Measurements from ENCODE around the gene OSBPL7.

OSBPL7 gene, protein sequence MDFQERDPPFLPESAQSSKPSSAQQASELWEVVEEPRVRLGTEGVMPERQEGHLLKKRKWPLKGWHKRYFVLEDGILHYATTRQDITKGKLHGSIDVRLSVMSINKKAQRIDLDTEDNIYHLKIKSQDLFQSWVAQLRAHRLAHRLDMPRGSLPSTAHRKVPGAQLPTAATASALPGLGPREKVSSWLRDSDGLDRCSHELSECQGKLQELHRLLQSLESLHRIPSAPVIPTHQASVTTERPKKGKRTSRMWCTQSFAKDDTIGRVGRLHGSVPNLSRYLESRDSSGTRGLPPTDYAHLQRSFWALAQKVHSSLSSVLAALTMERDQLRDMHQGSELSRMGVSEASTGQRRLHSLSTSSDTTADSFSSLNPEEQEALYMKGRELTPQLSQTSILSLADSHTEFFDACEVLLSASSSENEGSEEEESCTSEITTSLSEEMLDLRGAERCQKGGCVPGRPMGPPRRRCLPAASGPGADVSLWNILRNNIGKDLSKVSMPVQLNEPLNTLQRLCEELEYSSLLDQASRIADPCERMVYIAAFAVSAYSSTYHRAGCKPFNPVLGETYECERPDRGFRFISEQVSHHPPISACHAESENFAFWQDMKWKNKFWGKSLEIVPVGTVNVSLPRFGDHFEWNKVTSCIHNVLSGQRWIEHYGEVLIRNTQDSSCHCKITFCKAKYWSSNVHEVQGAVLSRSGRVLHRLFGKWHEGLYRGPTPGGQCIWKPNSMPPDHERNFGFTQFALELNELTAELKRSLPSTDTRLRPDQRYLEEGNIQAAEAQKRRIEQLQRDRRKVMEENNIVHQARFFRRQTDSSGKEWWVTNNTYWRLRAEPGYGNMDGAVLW

DNA sequence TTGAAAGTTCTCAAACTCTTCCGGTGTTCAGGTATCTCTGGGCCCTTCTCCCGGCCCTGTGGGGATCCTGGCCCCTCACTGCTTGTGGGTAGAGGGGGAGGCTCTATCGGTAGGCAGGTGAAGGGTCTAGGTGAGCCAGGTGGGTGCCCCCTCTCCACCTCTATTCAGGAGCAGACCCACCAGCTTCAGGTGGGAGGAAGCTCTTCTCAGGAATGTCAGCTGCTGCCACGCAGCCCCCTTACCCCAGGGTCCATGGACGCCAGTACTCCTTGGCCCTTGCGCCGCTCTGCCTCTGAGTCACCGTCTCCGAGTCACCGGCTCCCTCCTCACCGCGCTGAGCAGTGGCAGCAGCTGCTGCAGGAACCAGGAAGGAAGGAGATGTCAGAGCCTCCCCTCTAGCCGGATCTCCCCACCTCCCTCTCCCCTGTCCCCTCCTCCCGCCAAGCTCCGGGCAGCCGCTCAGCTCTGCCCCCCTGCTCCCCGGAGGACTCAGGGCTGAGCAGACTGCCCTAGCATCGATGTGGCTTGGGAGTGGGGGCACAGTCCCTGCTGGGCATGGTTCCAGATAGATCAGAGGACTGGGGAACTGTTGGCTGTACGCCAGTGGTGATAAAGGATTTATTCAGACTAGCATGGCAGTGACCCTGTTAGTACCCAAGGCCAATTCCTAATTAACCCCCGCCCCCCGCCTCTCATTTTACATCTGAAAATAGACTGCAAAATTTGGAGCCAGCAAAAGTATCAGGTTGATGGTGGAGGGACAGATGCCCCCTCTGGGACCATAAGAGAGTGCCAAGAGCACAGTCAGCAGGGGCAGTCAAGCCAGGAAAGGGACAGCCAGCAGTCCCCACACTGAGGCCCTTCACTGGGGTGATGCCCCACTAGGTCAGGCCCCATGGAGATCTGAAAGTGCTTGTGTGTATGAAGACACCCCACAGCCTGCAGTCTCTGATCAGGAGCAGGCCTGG is at the start of gene OSBPL7:
Gene OSBPL7, minus strand, starts transcription at position 371 of the 968 bp plus-strand sequence. CDS start 1,516 bp downstream, outside the sequence.
- peak; percentile 83 for DNase-seq

DNA sequence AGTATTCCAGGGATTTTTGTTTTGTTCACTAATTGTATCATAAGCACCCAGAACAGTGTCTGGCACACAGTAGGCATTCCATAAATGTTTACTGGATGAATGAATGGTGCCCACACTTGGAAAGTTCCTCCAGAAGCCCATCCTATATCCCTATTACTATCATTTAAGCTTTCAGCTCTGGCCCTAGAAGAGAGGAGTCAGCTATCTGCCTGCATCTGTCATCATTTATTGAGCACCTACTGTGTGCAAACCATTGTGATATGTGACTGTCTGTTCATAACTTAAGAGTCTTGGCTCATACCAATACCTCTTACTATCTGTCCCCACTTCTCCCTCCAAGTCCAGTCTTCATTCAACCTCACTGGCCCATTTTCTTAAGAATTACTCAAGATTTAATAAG is 49.5 kb upstream of the OSBPL7 start:
- no peak for DNase-seq

DNA sequence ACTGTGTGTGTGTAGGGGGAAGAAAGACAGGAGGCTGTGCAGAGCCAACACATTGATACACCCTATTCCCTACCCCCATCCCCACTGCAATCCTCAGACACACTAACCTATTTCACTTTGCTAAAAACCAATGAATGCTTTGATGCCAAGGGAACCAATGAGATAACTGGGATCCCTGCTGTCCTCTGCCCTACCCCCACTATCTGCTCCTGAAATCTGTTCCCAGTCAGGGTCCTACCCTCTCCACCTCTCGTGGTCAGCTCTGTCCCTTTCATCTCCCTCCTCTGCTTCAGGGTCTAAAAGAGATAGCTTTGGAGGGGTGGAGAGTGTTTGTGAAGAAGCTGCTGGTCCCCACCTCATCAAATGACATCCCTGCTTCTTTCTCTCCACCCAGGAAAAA is 48.5 kb upstream of the OSBPL7 start:
- DNase-seq = no peak

DNA sequence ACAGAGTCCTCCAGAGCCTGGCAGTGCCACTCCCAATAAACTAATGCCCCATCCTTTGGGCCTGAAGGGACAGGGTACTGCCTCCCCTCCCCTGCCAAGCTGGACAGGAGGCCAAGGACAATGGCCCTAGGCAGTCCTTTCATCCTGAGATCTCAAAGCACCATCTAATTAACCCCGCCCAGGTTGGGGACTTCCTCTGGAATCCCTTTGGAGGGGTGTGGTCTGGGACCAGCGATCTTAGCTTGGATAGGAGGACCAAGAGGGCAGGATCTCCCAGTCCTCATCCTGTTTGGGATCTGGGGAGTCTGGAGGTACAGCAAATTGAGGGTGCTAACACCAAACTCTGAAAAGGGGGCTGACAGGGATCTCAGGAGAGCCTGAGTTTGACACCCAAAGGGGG is 47.5 kb upstream of the OSBPL7 start:
- DNase-seq = no peak

DNA sequence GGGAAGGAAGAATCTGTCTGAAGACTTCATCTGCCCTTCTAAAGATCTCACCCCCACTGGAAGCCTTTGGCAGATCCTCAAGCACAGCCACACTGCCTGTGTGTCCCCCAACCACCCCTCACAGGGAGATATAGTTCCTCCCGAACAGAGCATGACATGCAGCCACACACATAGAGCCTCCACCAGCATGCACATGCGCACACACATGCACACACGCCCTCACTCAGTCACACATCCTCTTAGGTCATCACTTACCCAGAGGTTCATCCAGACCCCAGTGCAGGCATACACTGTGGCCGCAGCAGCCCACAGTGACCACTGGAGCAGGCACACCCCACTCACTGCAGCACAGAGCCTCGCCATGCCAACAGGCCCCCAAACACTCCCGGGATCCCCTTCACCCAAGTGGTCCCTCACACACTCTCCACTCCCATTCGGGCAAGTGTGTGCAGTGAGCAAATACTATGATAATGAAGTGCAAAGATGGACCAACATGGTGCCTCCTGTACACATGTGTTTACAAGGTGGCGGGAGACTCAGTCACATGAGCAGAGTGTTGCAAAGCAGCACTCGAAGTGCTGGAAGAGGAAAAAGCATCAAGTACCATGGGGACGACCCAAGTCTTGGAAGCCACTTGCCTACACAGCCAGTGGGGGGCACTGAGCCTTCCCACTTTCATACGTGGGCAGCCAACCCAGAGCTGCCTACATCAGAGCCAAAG is 46.4 kb upstream of the OSBPL7 start:
- DNase-seq = no peak

DNA sequence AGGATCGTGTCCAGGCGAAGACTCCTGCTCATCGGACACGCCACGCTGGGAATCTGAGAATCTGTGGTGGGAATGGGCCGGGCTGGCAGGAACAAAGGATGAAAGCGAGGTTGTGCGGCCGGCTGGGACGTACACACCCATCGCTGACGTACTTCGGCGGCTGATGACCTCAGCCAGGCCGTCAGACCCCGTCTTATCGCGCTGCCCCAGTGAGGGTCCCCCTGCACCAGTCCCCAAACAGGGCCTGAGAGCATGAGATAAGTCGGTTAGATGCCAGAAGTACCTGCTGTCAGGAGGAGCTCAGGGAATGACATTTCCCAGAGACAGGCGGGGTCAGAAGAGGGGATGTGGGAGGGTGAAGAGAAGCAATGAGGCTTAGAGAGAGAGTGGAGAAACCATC is 45.3 kb upstream of the OSBPL7 start:
- DNase-seq = no peak

DNA sequence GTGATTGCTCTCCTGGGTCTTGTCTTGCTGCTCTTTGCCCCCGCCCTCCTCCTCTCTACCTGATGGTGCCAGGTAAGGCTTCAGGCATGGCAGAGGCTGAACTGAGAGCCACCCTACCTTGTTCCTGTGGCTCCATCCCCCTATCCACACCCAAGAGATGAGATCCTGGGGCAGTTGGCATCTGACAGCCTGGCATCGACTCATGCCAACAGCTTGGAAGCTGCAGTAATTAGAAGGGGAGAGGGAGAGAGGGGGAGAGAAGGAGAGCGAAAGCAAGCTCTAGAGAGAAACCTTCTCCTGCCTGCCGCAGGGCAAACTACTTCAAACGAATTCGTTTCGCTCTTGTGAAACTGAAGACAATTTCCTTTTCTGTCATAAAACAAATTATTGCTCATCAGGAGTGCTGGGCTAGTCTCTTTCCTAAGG is 43.2 kb upstream of the OSBPL7 start:
- peak; percentile 31 for DNase-seq

DNA sequence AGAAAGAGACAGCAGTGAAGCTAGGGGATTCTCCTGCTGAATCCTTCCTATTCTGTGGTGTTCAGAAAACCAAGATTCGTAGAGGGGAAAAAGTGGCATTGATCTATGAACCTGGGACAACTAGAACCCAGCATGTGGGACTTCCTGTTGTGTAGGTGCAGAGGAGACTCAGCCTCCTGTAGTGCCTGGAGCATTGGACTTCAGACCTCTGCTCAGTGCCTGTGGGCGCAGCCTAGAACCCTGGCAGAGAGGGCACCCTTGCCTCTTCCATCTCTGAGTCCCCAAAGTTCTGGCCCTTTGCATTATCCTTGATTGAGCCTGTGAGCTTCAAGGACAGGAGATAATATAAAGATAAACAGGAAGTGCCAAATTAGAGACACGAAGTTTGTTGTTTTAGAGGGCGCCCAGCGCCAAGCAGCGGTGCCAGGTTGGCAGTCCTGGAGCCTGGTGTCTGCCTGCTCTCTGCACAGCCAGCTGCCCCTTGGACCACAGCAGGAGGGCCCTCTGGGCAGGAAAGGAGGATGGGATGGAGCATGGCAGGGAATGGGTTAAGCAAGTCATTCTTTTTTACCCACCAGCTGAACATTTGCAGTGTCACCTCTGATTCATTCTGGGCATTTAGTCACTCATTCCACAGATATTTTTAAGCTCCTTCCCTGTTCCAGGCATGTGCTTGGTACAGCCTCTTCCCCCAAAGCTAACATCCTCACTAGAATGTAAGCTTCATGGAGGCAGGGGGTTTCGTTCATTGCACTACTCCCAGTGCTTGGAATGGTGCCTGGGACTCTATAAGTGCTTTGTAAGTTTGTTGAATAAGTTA is 41.2 kb upstream of the OSBPL7 start:
- no peak for DNase-seq

DNA sequence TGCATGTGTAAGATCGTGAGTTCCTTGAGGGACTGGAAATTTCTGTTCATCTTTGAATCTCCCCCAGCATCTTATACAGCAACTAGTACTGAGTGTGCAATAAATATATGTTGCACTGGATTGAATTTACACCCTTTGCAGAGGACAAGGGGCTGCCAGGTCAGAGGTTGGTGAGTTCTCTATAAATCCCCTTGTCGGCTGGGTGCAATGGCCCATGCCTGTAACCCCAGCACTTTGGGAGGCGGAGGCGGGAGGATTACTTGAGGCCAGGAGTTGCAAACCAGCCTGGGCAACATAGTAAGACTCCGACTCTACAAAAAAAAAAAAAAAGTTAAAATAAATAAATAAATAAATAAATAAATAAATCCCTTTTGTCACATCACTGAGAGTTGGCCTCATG is 38.8 kb upstream of the OSBPL7 start:
- no peak for DNase-seq

DNA sequence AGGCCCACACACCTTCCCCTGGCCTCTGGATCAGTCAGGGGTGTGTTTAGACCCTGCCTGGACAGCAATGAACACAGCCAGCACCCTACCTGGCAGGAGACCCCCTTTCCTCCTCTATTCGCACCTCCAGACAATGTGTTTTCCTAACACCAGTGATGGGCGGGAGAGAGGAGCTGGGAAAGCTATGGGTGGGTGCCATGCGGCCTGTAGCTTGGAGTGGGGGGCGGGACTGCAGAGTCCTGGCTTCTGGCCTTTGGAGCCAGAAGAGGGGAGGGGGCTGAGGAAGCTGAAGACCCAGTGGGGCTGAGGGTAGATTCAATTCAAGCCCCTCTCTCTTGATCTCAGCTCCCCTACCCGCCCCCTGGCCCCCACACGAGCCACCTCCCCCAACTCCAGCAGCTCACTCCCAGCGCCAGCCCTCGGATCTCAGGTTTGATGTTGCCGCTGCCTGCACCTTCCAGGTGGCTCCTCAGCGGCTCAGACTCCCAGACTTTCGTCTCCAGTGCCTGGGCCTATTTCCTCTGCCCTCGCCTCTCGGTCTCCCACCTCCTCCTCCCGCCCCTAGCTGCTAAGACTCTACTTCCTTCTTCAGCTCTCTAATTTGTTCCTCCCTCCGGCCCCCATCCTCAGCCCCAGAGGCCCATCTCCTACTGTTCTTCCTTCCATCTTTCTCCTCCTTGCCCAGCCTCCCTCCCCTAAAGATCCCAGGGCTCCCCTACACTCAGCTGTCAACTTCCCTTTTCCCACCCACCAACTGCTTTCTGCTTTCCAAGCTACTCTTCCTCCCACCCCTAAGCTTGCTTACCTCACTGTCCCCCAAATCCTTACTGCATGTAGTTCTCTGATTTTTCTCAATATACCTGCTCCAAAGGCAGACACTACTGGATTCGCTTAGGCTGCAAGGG is 36.2 kb upstream of the OSBPL7 start:
- DNase-seq = no peak

DNA sequence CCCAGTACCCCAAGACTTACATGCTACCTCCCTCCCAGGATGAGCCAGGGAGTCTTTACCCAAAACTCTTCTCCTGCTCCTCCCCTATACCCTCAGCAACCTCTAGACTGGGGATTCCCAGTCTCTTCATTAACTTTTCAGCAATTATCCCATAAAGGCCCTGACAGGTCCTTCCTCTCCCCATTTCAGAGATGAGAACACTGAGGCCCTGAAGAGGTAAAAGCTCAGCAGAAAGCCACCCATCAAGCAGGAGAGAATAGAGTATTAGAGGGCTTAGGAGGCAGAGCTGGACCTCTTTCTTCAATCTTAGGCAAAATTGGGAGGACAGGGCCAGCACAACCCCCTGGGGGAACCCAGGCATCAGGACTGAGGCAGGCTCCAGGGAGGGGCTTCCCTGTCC is 35.2 kb upstream of the OSBPL7 start:
- no peak for DNase-seq

DNA sequence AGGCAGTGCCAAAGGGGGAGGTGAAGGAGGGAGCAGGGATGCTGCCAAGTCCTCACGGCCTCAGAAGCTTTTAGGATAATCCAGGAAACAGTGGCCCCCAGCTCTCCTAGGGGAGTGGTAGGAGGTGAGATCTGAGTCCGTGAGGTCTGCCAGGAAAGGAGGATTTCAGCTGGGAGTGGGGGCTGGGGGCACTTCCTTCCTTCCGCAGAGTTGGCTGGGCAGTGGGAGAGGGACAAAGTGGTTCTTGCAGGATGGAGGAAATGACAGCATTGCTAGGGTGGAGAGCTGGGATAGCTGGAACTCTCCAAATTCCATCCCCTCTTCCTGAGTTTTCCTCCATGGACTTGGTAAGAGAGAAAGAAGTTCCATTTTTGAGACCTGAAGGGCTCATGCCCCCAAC is 34.1 kb upstream of the OSBPL7 start:
- no peak for DNase-seq

DNA sequence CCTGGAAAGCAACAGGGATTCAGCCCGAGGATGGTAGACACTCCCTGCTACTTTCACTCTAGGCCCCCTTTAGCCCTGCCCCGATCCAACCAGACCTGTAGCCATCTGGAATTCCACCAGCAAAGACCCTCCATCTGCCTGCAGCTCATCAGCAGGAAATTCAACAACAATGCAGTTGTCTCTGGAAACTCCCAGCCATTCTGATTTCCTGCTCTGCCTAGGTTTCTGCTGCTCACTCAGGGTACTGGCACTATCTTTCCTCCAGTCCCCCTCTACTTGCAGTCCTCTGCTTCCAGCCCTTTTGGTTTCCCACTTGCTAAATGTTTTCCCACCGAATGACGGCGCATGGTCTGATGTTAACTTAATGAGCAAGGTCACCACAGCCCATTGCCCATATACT is 32.0 kb upstream of the OSBPL7 start:
- DNase-seq = no peak

DNA sequence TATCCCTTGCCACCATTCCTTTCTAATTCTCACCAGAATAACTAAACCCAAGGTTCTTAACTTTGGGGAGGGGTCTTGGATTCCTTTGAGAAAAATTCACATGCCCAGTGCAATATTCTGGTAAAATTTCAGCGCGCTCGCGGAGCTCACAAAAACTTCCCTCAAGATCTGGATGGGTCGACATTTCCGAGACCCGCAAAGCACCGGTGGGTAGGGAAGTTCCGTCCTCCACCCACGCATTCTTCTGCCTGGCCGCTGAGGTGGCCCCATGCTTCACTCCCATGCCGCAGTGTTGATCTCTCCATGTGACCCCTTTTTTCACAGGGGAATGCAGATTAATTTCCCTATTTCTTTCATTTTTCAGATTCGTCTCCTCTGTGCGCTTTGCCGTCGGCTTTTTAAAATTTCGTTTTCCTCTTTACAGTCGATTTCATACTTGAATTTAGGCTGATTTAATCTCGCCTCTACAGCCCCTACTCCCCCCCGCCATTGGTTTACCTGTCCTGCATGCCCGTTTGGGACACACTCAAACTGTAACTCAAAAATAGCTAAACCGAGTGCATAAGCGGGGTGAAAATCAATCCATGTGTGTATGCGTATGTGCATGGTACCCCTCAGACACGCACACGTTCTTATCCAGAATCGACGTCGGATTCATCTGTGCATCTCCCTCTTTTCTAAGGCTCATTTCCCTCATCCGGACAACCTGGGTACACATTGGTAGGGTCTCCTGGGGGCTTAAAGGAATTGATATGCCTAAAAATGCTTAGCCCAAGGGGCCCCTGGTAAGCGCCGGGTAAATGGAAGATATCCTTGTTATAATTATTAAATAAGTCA is 30.7 kb upstream of the OSBPL7 start:
- DNase-seq = no peak

DNA sequence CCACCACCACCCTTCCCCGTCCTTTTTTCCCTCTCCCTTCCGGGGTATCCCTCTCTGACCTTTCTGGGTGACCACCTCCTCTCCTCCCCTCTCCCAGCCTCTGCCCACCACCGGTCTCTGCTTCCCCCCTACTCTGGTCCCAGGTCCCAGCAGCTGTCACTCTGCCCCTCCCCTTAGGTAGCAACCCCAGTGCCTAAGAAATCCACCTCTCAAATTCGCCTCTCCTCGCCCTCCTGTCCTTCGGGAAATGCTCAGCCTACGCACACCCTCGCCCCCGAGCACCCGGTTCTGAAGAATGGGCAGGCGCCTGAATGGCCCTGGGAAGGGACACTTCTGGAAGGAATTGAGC is 30.1 kb upstream of the OSBPL7 start:
- DNase-seq = no peak

DNA sequence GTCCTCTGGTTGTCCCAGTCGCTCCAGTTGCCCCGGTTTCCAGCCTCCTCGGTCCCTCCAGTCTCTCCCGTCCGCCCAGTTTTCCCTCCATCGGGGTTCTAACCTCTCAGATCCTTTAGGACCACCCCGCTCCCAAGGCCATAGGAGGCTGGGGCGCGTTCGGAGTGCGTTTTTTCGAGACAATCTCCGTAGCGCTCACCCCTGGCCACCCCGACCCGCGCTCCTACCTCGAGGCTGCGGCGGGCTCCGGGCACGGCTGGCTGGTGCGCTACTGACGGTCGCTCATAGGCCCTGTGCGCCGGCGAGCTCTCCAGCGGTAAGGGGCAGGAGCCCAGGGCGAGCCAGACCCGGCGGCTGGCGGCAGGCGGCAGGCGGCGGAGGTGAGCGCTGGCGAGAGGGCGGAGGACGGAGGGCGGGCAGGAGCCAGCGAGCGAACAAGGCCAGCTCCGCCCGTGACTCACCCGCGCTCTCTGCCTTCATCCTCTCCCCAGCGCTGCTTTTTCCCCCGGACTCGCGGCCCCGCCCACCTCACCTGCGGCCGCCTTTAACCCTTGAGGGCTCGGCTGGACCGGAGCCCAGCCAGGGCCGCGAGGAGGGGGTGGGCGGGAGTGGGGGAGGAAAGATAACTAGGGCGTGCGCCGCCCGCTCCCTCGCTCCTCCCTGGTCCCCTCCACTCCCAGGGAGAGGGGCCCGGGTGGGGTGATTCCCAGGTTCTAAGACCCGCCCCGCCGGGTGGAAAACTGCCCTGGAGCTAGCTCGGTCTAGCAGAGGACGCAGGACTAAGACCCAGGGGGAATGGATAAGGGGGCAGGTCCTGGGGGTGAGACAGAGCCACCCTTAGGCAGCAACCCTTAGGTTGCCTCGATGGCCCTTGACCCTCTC is 29.3 kb upstream of the OSBPL7 start, which contains the start of gene SP6:
Gene SP6, minus strand, starts transcription at position 472 of the 882 bp plus-strand sequence. CDS start 2,734 bp downstream, outside the sequence.
- DNase-seq = peak; percentile 87

DNA sequence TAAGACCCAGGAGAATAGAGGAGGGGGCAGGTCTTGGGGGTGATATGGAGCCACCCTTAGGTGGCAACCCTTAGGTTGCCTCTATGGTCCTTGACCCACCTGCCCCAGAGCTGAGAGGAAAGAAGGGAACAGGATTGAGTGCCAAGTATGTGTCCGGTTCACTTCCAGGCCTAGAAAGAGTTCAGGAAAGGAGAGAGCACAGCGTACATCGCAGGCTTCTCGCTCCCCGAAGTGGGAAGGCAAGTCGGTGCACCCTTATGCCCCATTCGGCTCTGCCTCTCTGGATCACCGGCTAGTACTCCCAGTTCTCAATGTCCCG is 28.7 kb upstream of the OSBPL7 start:
- no peak for DNase-seq

DNA sequence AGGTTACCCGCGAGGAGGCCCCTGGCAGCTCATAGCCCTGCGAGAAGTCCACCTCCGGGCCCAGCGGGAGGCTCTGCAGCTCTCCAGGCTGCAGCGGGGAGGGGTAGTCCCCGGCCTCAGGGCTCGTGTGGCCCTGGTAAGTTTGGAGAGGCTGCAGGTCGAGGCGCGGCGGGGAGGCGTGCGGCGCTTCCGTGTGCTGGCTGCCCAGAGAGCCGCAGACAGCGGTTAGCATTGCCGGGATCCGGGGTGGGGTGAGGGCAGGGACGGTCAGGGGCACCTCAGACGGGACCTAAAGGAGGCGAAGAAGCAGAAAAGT is 26.6 kb upstream of the OSBPL7 start:
- no peak for DNase-seq
